Stimulated activated CD4-positive, alpha-beta T cell treated with anti-CD3 and anti-CD28 coated beads, Interleukin-4, amount 100 ng/mL, for 24 hours (primary cell): ENCODE data around the gene CAPN11.
"Not testable (repeated sequence)": the region's sequence is repeated elsewhere in the genome, so short reads cannot be mapped to it uniquely, and the experiment has no call there.

Experiments
- DNase-seq: peaks from one replicate; pipeline ENCODE4 v3.0.0-alpha.2; 2020

CAPN11 gene

GRCh38 chr6:44183783-44184182, 25.2 kb downstream of the CAPN11 start:
- DNase-seq: no peak

GRCh38 chr6:44185356-44185755, 26.7 kb downstream of the CAPN11 start:
- not testable (repeated sequence) for DNase-seq

GRCh38 chr6:44185953-44186634, 27.5 kb downstream of the CAPN11 start:
- DNase-seq: no peak

GRCh38 chr6:44186635-44187025, 28.0 kb downstream of the CAPN11 start:
- DNase-seq: no peak

- no peak for DNase-seq
These were observed 30.2 kb downstream of the CAPN11 start for GRCh38 chr6:44188819-44189218.

GRCh38 chr6:44189257-44189656, 30.6 kb downstream of the CAPN11 start:
- DNase-seq: no peak

- no peak for DNase-seq
These were observed 32.1 kb downstream of the CAPN11 start for GRCh38 chr6:44190715-44191114.

GRCh38 chr6:44192428-44193041, 33.9 kb downstream of the CAPN11 start:
- no peak for DNase-seq

- DNase-seq: no peak
These were observed 34.8 kb downstream of the CAPN11 start for GRCh38 chr6:44193307-44193910.

GRCh38 chr6:44194326-44194725, 35.7 kb downstream of the CAPN11 start:
- no peak for DNase-seq

- DNase-seq: not testable (repeated sequence)
These were observed 37.7 kb downstream of the CAPN11 start for GRCh38 chr6:44196351-44196750.

GRCh38 chr6:44198684-44199083, 40.1 kb downstream of the CAPN11 start:
- DNase-seq: no peak

GRCh38 chr6:44199883-44200282, 41.3 kb downstream of the CAPN11 start:
- DNase-seq: no peak

GRCh38 chr6:44201200-44201599, 42.6 kb downstream of the CAPN11 start:
- no peak for DNase-seq

GRCh38 chr6:44201638-44202303, 43.2 kb downstream of the CAPN11 start:
- no peak for DNase-seq

GRCh38 chr6:44202332-44202971, 43.8 kb downstream of the CAPN11 start:
- no peak for DNase-seq

GRCh38 chr6:44202972-44203750, 44.5 kb downstream of the CAPN11 start:
- DNase-seq: no peak

- DNase-seq: no peak
These were observed 45.3 kb downstream of the CAPN11 start for GRCh38 chr6:44203955-44204354.

GRCh38 chr6:44207966-44208365, 49.3 kb downstream of the CAPN11 start:
- DNase-seq: no peak

- no peak for DNase-seq
These were observed 52.7 kb downstream of the CAPN11 start for GRCh38 chr6:44211284-44211683.

- DNase-seq: no peak
These were observed 55.7 kb downstream of the CAPN11 start for GRCh38 chr6:44214307-44214706.

GRCh38 chr6:44216677-44217331, 58.2 kb downstream of the CAPN11 start, which contains the start of gene MYMX:
TSS of gene MYMX (plus strand) at chr6:44216926. CDS start at chr6:44217472, 546 bp downstream.
- no peak for DNase-seq
